GM21825 (cell line): ENCODE measurements around the gene ZMIZ1.
"Not testable (repeated sequence)": the region's sequence is repeated elsewhere in the genome, so short reads cannot be mapped to it uniquely, and the experiment has no call there.

Source experiments
- ATAC-seq: cut with Tn5 transposase; IDR thresholded peaks from one replicate; pipeline ENCODE4 v1.9.1; 2021; ENCODE audit warnings: mild to moderate bottlenecking, moderate library complexity; ENCODE audit not compliant: unreplicated experiment

The ZMIZ1 gene

GRCh38 chr10:79275431-79275851 is 206.7 kb downstream of the ZMIZ1 start:
- ATAC-seq, result no peak

- ATAC-seq, result no peak
Measured at GRCh38 chr10:79277579-79278269, 209.0 kb downstream of the ZMIZ1 start.

- not testable (repeated sequence) for ATAC-seq
Measured at GRCh38 chr10:79279047-79279446, 210.3 kb downstream of the ZMIZ1 start.

DNA sequence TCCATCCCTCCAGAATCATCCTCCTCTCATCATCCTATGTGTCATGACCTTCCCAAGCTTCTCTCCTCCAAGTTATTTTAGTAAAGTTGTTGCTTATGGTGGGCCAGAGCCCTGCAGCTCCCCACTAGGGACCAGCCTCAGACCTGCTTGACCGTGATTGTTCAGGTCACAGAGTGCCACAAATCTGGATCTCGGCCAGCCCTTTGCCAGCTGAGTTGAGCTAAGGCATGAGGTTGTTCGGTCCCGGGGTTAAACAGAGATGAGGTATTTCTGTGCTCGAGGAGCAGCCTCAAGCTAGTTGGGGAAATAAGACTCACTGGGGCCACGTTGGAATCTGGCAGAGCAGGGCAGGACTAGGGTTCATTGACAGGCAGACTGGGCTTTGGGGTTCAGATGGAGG is 212.2 kb downstream of the ZMIZ1 start:
- no peak for ATAC-seq

DNA sequence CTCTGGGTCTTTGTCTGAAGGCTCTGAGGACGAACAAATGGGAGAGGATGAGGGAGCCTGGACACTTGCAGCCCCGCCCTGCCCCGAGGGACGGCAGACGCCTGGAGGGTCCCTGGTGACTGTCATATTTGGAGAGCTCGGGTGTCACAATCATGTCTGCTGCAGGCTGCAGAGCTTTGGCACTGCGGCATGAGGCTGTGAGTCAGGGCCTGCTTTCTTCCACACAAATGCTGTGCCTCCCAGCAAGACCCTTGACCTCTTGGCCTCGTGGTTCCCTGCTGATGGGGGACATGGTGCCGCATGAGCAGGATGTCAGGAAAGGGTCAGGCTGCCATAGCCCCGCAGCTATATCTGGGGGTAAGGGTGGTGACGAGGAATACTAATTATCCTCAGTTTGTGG is 213.6 kb downstream of the ZMIZ1 start:
- no peak for ATAC-seq

- ATAC-seq, result no peak
Measured at GRCh38 chr10:79283616-79284015, 214.8 kb downstream of the ZMIZ1 start.

- ATAC-seq, result no peak
Measured at GRCh38 chr10:79284158-79284871, 215.5 kb downstream of the ZMIZ1 start.

DNA sequence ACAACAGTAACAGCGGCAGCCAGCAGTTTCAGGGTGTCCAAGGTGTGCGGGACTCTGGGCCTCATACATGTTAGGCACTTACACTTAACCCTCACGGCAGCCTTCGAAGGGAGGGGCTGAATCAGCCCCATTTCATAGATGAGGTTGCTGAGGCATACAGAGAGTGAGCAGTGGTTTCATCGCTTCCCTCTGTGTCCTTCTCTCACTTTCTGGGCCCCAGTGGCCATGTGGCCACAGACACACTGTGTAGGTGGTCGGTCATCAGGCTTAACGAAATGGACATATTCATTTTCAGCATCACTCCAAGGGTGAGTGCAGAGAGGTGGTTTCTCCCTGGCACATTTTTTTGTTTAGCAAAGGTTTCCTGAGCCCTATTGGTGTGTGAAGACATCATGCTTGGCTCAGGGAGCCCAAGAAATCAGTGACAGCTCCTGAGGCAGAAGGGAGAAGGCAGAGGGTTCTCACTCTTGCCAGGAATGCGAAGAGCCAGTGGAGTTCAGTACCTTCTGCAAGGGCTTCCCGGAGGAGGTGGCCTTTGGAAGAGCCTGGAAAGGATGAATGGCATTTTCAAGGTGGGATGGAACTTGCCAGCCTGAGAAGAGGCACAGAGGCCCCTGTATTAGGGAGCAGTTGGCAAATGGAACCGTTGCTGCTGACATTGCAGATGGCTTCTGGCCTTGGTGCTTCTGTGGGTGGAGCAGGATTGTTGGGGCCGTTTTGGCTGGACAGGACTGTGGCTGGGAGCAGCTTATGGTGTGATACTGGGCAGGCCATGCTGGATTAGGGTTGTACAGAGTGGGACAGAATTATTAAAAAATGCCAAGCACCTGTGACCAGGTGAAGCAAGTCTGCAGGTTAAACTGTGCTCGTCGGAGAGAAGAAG is 216.8 kb downstream of the ZMIZ1 start:
- peak; percentile 69 for ATAC-seq

- ATAC-seq, result peak; percentile 84
Measured at GRCh38 chr10:79286318-79286951, 217.7 kb downstream of the ZMIZ1 start.

GRCh38 chr10:79287973-79288723 is 219.4 kb downstream of the ZMIZ1 start:
- no peak for ATAC-seq

DNA sequence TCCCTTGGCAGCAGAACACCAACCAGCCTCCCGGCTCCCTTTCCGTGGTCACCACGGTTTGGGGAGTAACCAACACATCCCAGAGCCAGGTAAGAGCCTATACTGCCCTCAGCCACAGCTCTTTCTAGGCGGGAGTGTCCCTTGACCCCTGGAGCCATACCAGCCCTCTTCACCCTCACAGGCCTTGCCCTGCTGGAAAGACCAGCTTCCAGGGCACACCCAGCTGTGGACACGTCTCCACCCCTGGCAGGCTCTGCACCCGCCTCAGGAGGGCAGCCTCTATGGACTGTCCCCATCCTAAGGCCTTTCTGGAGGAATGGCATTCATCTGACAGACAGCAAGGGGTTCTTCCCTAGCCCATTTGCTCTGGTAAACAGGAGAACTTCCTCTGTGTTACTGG is 221.0 kb downstream of the ZMIZ1 start:
- no peak for ATAC-seq

DNA sequence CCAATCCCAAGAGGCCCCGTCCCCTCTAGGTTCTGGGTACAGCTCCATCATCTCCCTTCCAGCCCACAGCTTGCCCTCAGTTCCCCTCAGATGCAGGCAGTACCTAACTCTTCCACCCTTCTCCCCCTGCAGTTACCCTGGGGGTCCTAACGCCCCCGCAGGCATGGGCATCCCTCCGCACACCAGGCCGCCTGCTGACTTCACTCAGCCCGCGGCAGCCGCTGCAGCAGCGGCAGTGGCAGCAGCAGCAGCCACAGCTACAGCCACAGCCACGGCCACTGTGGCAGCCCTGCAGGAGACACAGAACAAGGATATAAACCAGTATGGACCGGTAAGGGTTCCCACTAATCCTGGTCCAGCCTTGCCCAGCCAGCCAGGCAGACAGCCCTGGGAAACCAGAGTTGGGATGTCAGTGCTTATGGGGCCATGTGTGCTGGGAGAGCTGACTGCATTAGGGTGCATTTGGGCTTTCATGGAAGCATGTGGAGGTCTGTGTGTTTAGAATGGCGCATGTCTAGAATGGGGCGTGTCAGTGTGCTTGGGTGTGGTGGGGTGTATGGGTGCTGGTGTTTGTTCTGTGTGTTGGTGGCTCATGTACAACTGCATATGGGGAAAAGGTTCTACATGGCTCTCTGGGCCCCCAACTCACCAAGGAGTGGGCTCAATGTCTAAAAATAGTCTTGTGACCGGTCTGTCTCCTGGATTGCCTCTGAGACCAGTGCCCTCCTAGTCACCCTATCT is 223.4 kb downstream of the ZMIZ1 start:
- no peak for ATAC-seq

DNA sequence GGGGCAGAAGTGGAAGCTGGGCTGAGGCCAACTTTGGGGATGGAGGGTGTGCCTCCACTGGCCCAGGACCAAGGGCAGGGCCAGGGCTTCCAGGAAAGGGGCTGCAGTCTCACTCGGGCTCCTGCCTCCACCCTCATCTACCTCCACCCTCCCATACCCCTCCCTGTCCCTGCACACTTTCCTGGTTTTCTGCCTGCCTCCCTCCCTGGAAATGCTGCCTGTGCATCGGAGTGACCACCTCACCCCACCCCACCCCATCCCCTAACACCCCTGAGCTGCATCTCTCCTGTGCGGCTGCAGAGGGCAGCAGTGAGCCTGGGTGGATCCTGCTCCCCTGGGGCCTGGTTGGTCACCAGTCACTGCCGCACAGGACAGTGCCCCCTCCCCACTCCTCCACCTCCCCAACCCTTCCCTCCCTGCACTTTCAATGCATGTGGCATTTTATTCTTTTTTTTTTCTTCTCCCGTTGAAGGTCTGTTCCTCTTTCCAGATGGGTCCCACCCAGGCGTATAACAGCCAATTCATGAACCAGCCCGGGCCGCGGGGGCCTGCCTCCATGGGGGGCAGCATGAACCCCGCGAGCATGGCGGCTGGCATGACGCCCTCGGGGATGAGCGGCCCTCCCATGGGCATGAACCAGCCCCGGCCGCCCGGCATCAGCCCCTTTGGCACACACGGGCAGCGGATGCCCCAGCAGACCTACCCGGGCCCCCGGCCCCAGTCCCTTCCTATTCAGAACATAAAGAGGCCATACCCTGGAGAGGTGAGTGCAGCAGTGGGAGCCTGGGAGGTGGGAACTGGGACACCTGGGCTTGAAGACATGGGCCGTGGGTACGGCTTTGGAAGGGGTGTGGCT is 224.4 kb downstream of the ZMIZ1 start:
- ATAC-seq, result no peak

DNA sequence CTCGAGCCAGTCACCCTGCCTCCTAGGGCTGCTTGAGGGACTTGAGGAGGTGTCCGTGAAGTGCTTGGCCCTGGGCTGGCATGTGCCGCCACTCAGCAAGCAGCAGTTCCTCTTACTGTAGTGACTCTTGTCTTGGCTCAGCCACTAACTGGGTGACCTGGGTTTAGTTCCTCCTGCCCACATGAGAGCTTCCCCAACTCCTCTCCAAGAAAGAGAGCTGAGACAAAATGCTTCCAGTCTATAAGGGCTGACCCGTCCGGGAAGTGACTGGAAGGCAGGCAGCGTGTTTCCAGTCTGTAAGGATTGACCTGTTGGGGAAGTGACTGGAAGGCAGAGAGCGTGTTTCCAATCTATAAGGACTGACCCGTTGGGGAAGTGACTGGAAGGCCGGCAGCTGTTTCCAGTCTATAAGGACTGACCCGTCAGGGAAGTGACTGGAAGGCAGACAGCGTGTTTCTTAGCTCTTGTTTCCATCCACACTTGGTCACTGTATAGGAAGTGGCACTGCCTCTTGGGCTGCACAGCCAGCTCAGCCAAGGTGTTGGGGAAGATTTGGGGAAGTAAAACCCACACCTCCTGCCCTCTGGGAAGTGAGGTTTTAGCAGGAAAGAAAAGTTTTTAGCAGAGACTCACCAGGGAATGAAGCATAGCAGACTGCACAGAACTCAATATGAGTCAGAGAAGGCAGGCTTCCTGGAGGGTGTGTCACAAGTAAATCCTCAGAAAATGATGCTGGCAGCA is 225.2 kb downstream of the ZMIZ1 start:
- ATAC-seq, result no peak

DNA sequence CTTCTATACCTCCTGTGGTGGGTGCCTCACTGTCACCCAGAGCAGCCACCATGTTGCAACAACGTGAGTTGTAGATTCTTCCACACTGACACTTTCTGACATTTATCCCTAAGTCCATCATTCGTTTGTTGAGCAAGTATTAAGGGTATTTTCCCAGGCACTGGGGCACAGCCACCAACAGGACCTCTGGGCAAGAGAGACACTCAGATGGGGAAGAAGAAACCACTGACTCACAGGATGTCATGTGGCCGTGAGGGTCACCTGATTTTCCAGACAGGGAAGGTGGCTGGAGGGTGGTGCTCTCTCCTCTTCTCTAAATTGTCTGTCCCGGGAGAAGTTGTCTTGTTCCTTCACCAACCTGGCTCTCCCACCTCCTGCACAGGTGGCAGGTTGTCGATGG is 226.8 kb downstream of the ZMIZ1 start:
- ATAC-seq, result no peak

- ATAC-seq, result no peak
Measured at GRCh38 chr10:79296431-79296830, 227.7 kb downstream of the ZMIZ1 start.

- ATAC-seq, result no peak
Measured at GRCh38 chr10:79298403-79299244, 229.9 kb downstream of the ZMIZ1 start.
